Measurements from ENCODE around the gene ALOX12. TPM values are rescaled to one million over a fixed set of nuclear protein-coding genes. Genes with fewer than 3 reads are reported as not detected.

The ALOX12 gene
- total RNA-seq, 2 experiments from 2014 or later, result not detected

DNA sequence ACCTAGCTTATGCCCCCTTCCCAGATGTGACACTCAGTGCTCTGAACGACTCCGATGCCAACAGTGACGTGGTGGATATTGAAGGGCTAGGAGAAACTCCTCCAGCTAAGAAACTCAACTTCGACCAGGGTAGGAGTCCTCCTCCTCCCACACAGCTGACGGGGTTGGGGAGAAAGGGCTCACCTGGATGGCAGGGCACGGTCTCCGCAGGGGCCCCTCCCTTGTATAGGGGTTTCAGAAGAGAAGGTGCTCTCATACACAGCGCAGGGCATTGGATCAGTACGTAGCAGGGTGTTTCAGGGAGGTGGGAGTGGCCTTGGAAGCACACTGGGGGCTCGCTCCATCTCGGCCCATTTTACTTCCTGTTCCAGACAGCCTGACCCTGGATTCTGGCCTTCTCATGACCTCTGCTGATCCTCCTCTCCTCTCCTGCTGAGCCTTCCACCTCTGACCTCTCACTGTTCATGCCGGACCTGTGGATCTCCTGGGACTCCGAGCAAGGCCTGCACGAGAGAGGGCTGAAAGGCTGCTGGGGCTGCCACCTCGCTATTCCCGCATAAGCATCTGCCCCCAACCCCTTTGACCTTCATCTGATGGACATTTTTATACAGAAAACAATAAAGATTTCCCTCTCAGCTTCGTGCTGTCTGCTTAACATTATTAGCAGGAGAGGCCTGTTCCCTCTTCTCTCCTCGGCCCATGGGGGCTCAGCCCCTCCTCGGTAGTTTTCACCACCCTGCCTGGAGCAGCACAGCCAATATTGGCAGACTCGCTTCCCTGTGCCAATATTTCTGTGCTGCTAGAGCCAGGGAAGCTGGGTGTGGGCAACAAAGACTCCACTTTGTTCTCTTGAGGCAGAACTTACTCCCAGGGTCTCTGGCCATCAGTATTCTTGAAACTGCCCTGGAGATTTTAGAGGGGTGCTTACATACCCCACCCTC, 21.3 kb downstream of the ALOX12 start:
- POLR2A ChIA-PET, result interaction anchor here (1.5 kb wide), 1 partner anchor 18 kb away, joined by 4 read pairs; the partner anchor contains the start of gene SLC16A13
- no peak overlapping the region for H3K4me2 ChIP-seq (ENCODE audit: low read length)
- peaks cover 20% of the 10 kb centered on the region for H3K36me3 ChIP-seq (ENCODE audit: insufficient read depth, low read length)
- no peak overlapping the region for H2AFZ ChIP-seq (ENCODE audit: low read length)
- H3K79me2 ChIP-seq (ENCODE audit: insufficient read depth, low read depth, low read length), result peaks cover 16% of the 10 kb centered on the region; the same call in 1 of the 2 replicates
- no peaks in the 10 kb centered on the region for H3K9me2 ChIP-seq (ENCODE audit: insufficient read depth, low read length)
- CTCF ChIA-PET (ENCODE audit: unreplicated experiment), result no interaction called here
- no peaks in the 10 kb centered on the region for H4K20me1 ChIP-seq (ENCODE audit: insufficient read depth, low read length)
- TF ChIP-seq, protein P1, sequence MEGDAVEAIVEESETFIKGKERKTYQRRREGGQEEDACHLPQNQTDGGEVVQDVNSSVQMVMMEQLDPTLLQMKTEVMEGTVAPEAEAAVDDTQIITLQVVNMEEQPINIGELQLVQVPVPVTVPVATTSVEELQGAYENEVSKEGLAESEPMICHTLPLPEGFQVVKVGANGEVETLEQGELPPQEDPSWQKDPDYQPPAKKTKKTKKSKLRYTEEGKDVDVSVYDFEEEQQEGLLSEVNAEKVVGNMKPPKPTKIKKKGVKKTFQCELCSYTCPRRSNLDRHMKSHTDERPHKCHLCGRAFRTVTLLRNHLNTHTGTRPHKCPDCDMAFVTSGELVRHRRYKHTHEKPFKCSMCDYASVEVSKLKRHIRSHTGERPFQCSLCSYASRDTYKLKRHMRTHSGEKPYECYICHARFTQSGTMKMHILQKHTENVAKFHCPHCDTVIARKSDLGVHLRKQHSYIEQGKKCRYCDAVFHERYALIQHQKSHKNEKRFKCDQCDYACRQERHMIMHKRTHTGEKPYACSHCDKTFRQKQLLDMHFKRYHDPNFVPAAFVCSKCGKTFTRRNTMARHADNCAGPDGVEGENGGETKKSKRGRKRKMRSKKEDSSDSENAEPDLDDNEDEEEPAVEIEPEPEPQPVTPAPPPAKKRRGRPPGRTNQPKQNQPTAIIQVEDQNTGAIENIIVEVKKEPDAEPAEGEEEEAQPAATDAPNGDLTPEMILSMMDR (conservative IDR thresholded peaks at IDR 0.05; ENCODE audit: low read length), result no peak
- no peak for TF ChIP-seq EZH2phosphoT487 (IDR thresholded peaks at IDR 0.05; ENCODE audit: borderline replicate concordance, low read depth, low read length)
- no peak overlapping the region for H3K4me3 ChIP-seq (ENCODE audit: low read depth, low read length, poor library complexity, severe bottlenecking)
- no peak for DNase-seq (ENCODE audit: low spot score)
- H3K4me1 ChIP-seq (ENCODE audit: insufficient read depth, low read length, poor library complexity, severe bottlenecking), result peaks cover 18% of the 10 kb centered on the region
- H3K9me3 ChIP-seq (ENCODE audit: low read length), result no peaks in the 10 kb centered on the region
- intact Hi-C loops (cut with micrococcal nuclease; ENCODE audit: unreplicated experiment), result no loop called here
- no TSS peak for BruUV-seq (replicated peaks)
- H3K27ac ChIP-seq (ENCODE audit: low read depth, low read length, poor library complexity, severe bottlenecking), result no peak overlapping the region

DNA sequence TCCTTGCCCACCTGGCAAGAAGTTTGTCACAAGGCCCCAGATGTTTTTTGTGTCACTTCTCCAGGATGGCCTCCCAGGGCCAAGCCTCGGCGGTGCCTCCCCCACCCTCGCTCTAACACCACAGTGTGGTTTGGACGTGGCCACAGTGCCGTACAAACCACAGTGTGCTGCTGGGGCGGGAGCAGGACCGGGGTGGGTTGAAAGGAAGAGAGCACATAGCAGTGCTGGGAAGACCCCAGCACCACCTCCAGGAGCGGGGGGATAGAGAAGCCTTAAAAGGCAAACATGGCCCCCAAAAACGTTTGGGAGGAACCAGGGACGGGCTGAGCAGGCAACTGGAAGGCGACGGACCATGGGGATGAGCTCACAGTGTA, 22.0 kb downstream of the ALOX12 start:
- intact Hi-C loops (cut with micrococcal nuclease; ENCODE audit: unreplicated experiment), result no loop called here
- no peak overlapping the region for H3K4me2 ChIP-seq (ENCODE audit: low read length)
- no peak overlapping the region for H3K27ac ChIP-seq (ENCODE audit: low read depth, low read length, poor library complexity, severe bottlenecking)
- TF ChIP-seq EZH2phosphoT487 (IDR thresholded peaks at IDR 0.05; ENCODE audit: borderline replicate concordance, low read depth, low read length), result no peak
- no peaks in the 10 kb centered on the region for H3K9me3 ChIP-seq (ENCODE audit: low read length)
- peaks cover 20% of the 10 kb centered on the region for H3K36me3 ChIP-seq (ENCODE audit: insufficient read depth, low read length)
- H3K4me1 ChIP-seq (ENCODE audit: insufficient read depth, low read length, poor library complexity, severe bottlenecking), result peaks cover 21% of the 10 kb centered on the region
- DNase-seq (ENCODE audit: low spot score), result no peak
- H3K4me3 ChIP-seq (ENCODE audit: low read depth, low read length, poor library complexity, severe bottlenecking), result no peak overlapping the region
- BruUV-seq (replicated peaks), result no TSS peak
- no peak overlapping the region for H2AFZ ChIP-seq (ENCODE audit: low read length)
- no peaks in the 10 kb centered on the region for H4K20me1 ChIP-seq (ENCODE audit: insufficient read depth, low read length)
- ChIA-PET POLR2A (interaction anchor here (1.5 kb wide), 1 partner anchor 18 kb away, joined by 4 read pairs; the partner anchor contains the start of gene SLC16A13), CTCF (ENCODE audit: unreplicated experiment) (no interaction called here)
- H3K79me2 ChIP-seq (ENCODE audit: insufficient read depth, low read depth, low read length), result peaks cover 11% of the 10 kb centered on the region; the same call in 1 of the 2 replicates
- no peaks in the 10 kb centered on the region for H3K9me2 ChIP-seq (ENCODE audit: insufficient read depth, low read length)

DNA sequence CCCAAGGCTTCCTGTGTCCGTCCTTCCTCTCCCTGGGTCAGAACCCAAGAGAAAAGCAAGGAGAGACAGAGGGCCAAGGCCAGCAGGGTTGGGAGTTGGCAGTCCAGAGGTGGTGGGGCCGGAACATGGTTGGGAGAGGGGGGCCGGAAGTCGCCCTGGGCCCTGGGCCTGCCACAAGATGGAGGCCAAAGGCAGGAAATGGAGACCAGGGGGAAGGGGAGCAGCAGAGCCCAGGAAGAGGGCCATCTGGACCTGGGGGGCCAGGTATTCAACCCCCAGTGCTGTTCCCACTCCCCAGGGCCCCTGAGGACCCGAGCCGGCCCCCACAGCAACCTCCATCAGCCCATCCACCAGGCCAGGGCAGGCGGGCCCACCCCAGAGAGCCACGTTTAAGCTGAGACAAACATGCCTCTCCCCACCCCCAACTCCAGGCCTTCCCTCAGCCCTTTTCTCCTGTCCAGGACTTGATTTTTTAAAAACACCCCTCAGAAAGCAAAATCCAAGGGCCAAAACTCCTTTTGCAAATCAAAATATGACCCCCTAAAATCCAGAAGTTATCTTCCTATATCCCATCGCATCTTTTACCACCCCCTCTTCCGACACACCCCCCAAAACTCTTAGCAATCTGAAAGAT, 22.6 kb downstream of the ALOX12 start:
- CTCF ChIA-PET (ENCODE audit: unreplicated experiment), result no interaction called here
- H3K36me3 ChIP-seq (ENCODE audit: insufficient read depth, low read length), result peaks cover 20% of the 10 kb centered on the region
- BruUV-seq (replicated peaks), result no TSS peak
- no peak overlapping the region for H3K4me3 ChIP-seq (ENCODE audit: low read depth, low read length, poor library complexity, severe bottlenecking)
- POLR2A ChIA-PET, result interaction anchor here (0.6 to 1.5 kb wide), 2 partner anchors 17 to 31 kb away, joined by 4 to 5 read pairs; partner anchors contain the start of gene SLC16A13
- peaks cover 21% of the 10 kb centered on the region for H3K4me1 ChIP-seq (ENCODE audit: insufficient read depth, low read length, poor library complexity, severe bottlenecking)
- no peaks in the 10 kb centered on the region for H3K9me2 ChIP-seq (ENCODE audit: insufficient read depth, low read length)
- DNase-seq (ENCODE audit: low spot score), result no peak
- no peaks in the 10 kb centered on the region for H4K20me1 ChIP-seq (ENCODE audit: insufficient read depth, low read length)
- H3K27ac ChIP-seq (ENCODE audit: low read depth, low read length, poor library complexity, severe bottlenecking), result no peak overlapping the region
- no peak overlapping the region for H2AFZ ChIP-seq (ENCODE audit: low read length)
- no peak overlapping the region for H3K4me2 ChIP-seq (ENCODE audit: low read length)
- intact Hi-C loops (cut with micrococcal nuclease; ENCODE audit: unreplicated experiment), result no loop called here
- no peaks in the 10 kb centered on the region for H3K9me3 ChIP-seq (ENCODE audit: low read length)
- H3K79me2 ChIP-seq (ENCODE audit: insufficient read depth, low read depth, low read length), result peaks cover 5% of the 10 kb centered on the region; the same call in 1 of the 2 replicates
- TF ChIP-seq EZH2phosphoT487 (IDR thresholded peaks at IDR 0.05; ENCODE audit: borderline replicate concordance, low read depth, low read length), result no peak
- TF ChIP-seq, protein P1 (conservative IDR thresholded peaks at IDR 0.05; ENCODE audit: low read length), result no peak
